Brain microvascular endothelial cell (primary cell): Measurements from ENCODE around the gene SRA1.

ENCODE experiments used
- DNase-seq: peaks from one replicate; pipeline ENCODE4 v3.0.0-alpha.2; 2020
- H3K27ac ChIP-seq: fragments of 250-450 bp; sonication (Bioruptor Pico); 2 replicates; pipeline ENCODE4 v1.5.1; 2020; ENCODE audit warnings: mild to moderate bottlenecking, moderate library complexity
- H3K27me3 ChIP-seq: fragments of 250-450 bp; sonication (Bioruptor Pico); replicated peaks from 2 replicates; pipeline ENCODE4 v1.5.1; 2020; ENCODE audit warnings: mild to moderate bottlenecking
- H3K36me3 ChIP-seq: fragments of 250-450 bp; sonication (Bioruptor Pico); replicated peaks from 2 replicates; pipeline ENCODE4 v1.5.1; 2020; ENCODE audit warnings: mild to moderate bottlenecking
- H3K4me3 ChIP-seq: 2 replicates; pipeline ENCODE4 v1.5.1; 2011; ENCODE audit warnings: low read depth, mild to moderate bottlenecking, control low read depth, low read length, moderate library complexity
- CTCF ChIP-seq: IDR thresholded peaks from 2 replicates; pipeline ENCODE4 v1.5.1; 2011; ENCODE audit warnings: low read depth, mild to moderate bottlenecking, moderate library complexity, low read length, control low read depth, inconsistent platforms; ENCODE audit errors: missing control alignments
- in situ Hi-C: cut with HindIII; loops from 2 replicates; pipeline ENCODE4 v1.10.0; 2017; ENCODE audit warnings: low sequenced_read_pairs, low pct_ligation_motif_present

SRA1 gene

GRCh38 chr5:140560227-140560626, 3.0 kb upstream of the SRA1 start:
- no peak overlapping the region for H3K4me3 ChIP-seq
- H3K36me3 ChIP-seq = no peaks in the 10 kb centered on the region
- DNase-seq = no peak
- no peak overlapping the region for H3K27ac ChIP-seq
- in situ Hi-C loops = no loop called here
- H3K27me3 ChIP-seq = no peaks in the 10 kb centered on the region
- no peak for TF ChIP-seq CTCF

GRCh38 chr5:140558542-140558941, 1.3 kb upstream of the SRA1 start:
- no peaks in the 10 kb centered on the region for H3K27me3 ChIP-seq
- in situ Hi-C loops = no loop called here
- no peak overlapping the region for H3K4me3 ChIP-seq
- DNase-seq = no peak
- peaks cover 3% of the 10 kb centered on the region for H3K36me3 ChIP-seq
- TF ChIP-seq CTCF = no peak
- H3K27ac ChIP-seq = no peak overlapping the region

GRCh38 chr5:140557965-140558364, 692 bp upstream of the SRA1 start:
- H3K4me3 ChIP-seq = no peak overlapping the region
- H3K27ac ChIP-seq = peak overlapping the region; percentile 91
- TF ChIP-seq CTCF = no peak
- H3K27me3 ChIP-seq = no peaks in the 10 kb centered on the region
- H3K36me3 ChIP-seq = peaks cover 6% of the 10 kb centered on the region
- in situ Hi-C loops = no loop called here
- no peak for DNase-seq

GRCh38 chr5:140556438-140556837, 835 bp downstream of the SRA1 start:
- peak overlapping the region; percentile 91 for H3K27ac ChIP-seq
- no peak for TF ChIP-seq CTCF
- no peaks in the 10 kb centered on the region for H3K27me3 ChIP-seq
- peak overlapping the region; percentile 84 for H3K4me3 ChIP-seq
- no peak for DNase-seq
- in situ Hi-C loops = no loop called here
- H3K36me3 ChIP-seq = peaks cover 11% of the 10 kb centered on the region

GRCh38 chr5:140555747-140556312, 1.4 kb downstream of the SRA1 start:
- in situ Hi-C loops = no loop called here
- no peak for DNase-seq
- no peaks in the 10 kb centered on the region for H3K27me3 ChIP-seq
- peak overlapping the region; percentile 91 for H3K27ac ChIP-seq
- peaks cover 17% of the 10 kb centered on the region for H3K36me3 ChIP-seq
- TF ChIP-seq CTCF = no peak
- peak overlapping the region; percentile 84 for H3K4me3 ChIP-seq

GRCh38 chr5:140554454-140554853, 2.8 kb downstream of the SRA1 start:
- H3K27me3 ChIP-seq = no peaks in the 10 kb centered on the region
- H3K27ac ChIP-seq = peak overlapping the region; percentile 50
- DNase-seq = peak; percentile 73
- peaks cover 30% of the 10 kb centered on the region for H3K36me3 ChIP-seq
- H3K4me3 ChIP-seq = no peak overlapping the region
- in situ Hi-C loops = no loop called here
- no peak for TF ChIP-seq CTCF
